Effector memory CD4-positive, alpha-beta T cell (primary cell): ENCODE measurements around the gene PCDHGB2.
A peak's percentile ranks its signal among the peaks of the same experiment; 100 is the strongest.
"Not testable (repeated sequence)": the region's sequence is repeated elsewhere in the genome, so short reads cannot be mapped to it uniquely, and the experiment has no call there.

Source experiments
- DNase-seq, 3 donors: peaks; one replicate each; pipeline ENCODE4 v3.0.0-alpha.2; 2020
- H3K27ac ChIP-seq: 2 replicates; pipeline ENCODE4 v1.7.0; 2013; ENCODE audit warnings: mild to moderate bottlenecking, low read length, moderate library complexity; ENCODE audit not compliant: insufficient read depth, poor library complexity, severe bottlenecking
- H3K27me3 ChIP-seq: replicated peaks from 2 replicates; pipeline ENCODE4 v1.7.0; 2013; ENCODE audit warnings: mild to moderate bottlenecking, low read length; ENCODE audit not compliant: insufficient read depth, control insufficient read depth, poor library complexity, severe bottlenecking
- H3K36me3 ChIP-seq: 2 replicates; pipeline ENCODE4 v1.7.0; 2013; ENCODE audit warnings: mild to moderate bottlenecking, low read length, moderate library complexity; ENCODE audit not compliant: control insufficient read depth, insufficient read depth
- H3K4me1 ChIP-seq: 2 replicates; pipeline ENCODE4 v1.7.0; 2013; ENCODE audit warnings: low read length, mild to moderate bottlenecking; ENCODE audit not compliant: control insufficient read depth, insufficient read depth, poor library complexity, severe bottlenecking
- H3K4me3 ChIP-seq: 2 replicates; pipeline ENCODE4 v1.7.0; 2013; ENCODE audit warnings: low read length, low read depth, mild to moderate bottlenecking; ENCODE audit not compliant: insufficient read depth, poor library complexity, severe bottlenecking
- H3K9me3 ChIP-seq: 2 replicates; pipeline ENCODE4 v1.7.0; 2013; ENCODE audit warnings: mild to moderate bottlenecking, low read length, moderate library complexity; ENCODE audit not compliant: control insufficient read depth

The PCDHGB2 gene

DNA sequence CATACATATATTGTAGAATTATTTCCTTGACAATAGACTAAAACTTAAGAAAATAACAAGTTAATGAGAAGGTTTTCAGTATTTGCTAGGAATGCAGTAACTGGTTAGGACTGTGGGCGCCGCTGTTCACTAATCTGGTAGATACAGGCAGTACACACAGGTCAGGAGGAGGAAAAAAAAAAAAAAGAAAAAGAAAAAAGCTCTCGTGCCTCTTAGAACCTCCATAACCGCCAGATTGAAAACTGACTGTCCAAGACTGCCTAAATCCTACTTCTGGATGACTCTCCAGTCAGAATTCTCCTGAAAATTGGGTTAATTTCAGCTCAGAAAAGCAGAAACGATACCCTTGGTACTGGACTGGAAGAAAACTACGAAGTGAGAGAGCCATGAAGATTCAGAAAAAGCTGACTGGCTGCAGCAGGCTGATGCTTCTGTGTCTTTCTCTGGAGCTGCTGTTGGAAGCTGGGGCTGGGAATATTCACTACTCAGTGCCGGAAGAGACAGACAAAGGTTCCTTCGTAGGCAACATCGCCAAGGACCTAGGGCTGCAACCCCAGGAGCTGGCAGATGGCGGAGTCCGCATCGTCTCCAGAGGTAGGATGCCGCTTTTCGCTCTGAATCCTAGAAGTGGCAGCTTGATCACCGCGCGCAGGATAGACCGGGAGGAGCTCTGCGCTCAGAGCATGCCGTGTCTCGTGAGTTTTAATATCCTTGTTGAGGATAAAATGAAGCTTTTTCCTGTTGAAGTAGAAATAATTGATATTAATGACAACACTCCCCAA is 29.3 kb upstream of the PCDHGB2 start, which contains the start of gene PCDHGA1:
PCDHGA1 (plus strand) TSS at position 216 of the 782 bp plus-strand sequence.
- DNase-seq = peak in 1 of 3 donors; percentile 14
- Histone ChIP-seq H3K9me3 (peaks cover 10% of the 10 kb centered on the region), H3K4me1 (no peaks in the 10 kb centered on the region), H3K36me3 (no peaks in the 10 kb centered on the region), H3K27ac (no peak within 1 kb of the TSS), H3K27me3 (peaks cover 18% of the 10 kb centered on the region), H3K4me3 (no peak within 1 kb of the TSS)

DNA sequence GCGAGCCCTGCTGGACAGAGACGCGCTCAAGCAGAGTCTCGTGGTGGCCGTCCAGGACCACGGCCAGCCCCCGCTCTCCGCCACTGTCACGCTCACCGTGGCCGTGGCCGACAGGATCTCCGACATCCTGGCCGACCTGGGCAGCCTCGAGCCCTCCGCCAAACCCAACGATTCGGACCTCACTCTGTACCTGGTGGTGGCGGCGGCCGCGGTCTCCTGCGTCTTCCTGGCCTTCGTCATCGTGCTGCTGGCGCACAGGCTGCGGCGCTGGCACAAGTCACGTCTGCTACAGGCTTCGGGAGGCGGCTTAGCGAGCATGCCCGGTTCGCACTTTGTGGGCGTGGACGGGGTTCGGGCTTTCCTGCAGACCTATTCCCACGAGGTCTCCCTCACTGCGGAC is 27.2 kb upstream of the PCDHGB2 start:
- H3K27me3 ChIP-seq = peaks cover 18% of the 10 kb centered on the region
- H3K27ac ChIP-seq, DNase-seq, H3K4me3 ChIP-seq, H3K9me3 ChIP-seq, H3K4me1 ChIP-seq, H3K36me3 ChIP-seq: not testable (repeated sequence)

DNA sequence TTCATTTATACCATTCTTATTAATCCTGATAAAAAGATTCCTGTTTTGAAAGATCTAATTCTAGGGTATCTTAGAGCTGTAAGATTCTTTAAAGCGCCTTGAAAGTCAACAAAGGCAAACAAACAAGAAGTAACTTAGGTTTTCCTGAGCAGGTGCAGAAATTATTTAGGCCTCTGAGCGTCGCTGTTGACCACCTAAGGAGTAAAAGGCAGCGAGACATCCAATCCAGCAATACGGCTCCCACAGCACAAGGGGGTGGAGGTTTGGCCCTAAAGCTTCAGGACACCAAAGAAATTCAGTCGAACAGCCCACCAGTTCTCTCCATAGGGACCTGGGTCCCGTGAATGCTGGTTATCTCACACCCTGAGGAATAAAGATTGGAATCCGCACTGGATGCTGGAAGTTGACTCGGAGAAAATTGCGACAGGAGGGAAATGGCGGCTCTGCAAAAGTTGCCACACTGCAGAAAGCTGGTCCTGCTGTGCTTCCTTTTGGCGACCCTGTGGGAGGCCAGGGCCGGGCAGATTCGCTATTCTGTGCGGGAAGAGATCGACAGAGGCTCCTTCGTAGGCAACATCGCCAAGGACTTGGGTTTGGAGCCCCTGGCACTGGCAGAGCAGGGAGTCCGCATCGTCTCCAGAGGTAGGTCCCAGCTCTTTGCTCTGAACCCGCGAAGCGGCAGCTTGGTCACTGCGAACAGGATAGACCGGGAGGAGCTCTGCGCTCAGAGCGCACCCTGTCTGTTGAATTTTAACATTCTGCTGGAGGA is 21.1 kb upstream of the PCDHGB2 start, which contains the start of gene PCDHGA2:
PCDHGA2 (plus strand) TSS at position 223 of the 769 bp plus-strand sequence.
- Histone ChIP-seq H3K4me3 (no peak within 1 kb of the TSS), H3K27me3 (peaks cover 16% of the 10 kb centered on the region), H3K9me3 (peaks cover 3% of the 10 kb centered on the region), H3K4me1 (no peaks in the 10 kb centered on the region), H3K27ac (no peak within 1 kb of the TSS), H3K36me3 (no peaks in the 10 kb centered on the region)
- no peak for DNase-seq

DNA sequence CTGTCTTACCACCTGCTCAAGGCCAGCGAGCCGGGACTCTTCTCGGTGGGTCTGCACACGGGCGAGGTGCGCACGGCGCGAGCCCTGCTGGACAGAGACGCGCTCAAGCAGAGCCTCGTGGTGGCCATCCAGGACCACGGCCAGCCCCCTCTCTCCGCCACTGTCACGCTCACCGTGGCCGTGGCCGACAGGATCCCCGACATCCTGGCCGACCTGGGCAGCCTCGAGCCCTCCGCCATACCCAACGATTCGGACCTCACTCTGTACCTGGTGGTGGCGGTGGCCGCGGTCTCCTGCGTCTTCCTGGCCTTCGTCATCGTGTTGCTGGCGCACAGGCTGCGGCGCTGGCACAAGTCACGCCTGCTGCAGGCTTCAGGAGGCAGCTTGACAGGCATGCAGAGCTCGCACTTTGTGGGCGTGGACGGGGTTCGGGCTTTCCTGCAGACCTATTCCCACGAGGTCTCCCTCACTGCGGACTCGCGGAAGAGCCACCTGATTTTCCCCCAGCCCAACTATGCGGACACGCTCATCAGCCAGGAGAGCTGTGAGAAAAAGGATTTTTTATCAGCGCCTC is 18.9 kb upstream of the PCDHGB2 start:
- not testable (repeated sequence) for H3K4me3 ChIP-seq, H3K27ac ChIP-seq, DNase-seq, H3K9me3 ChIP-seq, H3K4me1 ChIP-seq, H3K36me3 ChIP-seq
- peaks cover 19% of the 10 kb centered on the region for H3K27me3 ChIP-seq

DNA sequence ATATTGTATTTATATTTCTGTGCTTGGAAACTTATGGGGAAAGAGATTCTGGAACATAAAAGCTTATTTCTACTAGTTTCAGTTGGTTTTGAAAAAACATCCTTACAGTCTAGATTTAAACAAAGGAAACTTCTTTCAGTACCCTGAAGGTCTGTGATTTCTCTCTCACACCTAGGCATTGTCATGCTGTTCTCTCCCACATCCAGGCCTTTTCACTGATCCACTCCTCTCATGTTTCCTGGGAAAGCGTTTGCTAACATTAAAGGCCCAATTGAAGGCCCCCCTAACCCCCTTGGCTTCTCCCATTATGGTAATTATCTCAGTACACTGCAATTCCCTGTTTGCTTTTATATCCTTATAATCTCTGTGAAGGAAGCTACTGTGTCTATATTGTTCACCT is 17.0 kb upstream of the PCDHGB2 start:
- H3K4me3 ChIP-seq = no peak overlapping the region
- H3K27ac ChIP-seq = no peak overlapping the region
- no peaks in the 10 kb centered on the region for H3K36me3 ChIP-seq
- peaks cover 18% of the 10 kb centered on the region for H3K27me3 ChIP-seq
- no peak for DNase-seq
- no peaks in the 10 kb centered on the region for H3K4me1 ChIP-seq
- H3K9me3 ChIP-seq = no peaks in the 10 kb centered on the region

DNA sequence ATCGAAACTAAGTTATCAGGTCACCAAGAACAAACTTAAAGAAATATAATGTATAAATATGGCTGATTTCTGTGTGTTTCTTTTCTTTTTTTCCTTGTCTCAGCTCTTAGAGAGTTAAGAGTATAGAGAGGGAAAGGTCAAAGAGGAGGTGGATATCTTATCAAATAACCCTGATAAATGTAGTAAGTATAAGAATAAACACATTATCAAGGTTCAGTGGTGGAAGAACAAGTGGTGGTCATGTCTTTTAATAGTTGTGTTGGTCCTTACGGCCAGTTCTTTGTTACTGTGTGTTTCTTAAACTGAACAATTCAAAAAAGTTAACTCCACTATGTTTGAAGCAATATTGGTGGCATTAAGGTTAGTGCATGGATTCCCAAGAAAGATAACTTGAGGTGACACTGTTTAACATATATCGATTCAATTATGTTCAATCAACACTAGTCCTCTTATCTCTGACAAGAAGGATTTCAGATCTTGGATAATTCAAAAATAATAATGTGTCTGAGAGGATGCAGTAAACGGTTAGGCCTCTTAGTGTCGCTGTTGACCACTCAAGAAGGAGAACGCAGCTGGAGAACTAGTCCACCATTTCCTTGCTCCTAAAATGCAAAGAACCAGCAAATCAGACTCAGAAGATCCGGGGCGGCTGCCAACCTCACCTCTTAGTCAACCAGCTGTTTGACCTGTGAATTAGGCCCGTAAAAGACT is 16.4 kb upstream of the PCDHGB2 start, which contains the start of gene PCDHGA3:
PCDHGA3 (plus strand) TSS at position 588 of the 711 bp plus-strand sequence. CDS start 205 bp downstream, outside the sequence.
- H3K9me3 ChIP-seq = no peaks in the 10 kb centered on the region
- H3K4me3 ChIP-seq = no peak within 1 kb of the TSS

DNA sequence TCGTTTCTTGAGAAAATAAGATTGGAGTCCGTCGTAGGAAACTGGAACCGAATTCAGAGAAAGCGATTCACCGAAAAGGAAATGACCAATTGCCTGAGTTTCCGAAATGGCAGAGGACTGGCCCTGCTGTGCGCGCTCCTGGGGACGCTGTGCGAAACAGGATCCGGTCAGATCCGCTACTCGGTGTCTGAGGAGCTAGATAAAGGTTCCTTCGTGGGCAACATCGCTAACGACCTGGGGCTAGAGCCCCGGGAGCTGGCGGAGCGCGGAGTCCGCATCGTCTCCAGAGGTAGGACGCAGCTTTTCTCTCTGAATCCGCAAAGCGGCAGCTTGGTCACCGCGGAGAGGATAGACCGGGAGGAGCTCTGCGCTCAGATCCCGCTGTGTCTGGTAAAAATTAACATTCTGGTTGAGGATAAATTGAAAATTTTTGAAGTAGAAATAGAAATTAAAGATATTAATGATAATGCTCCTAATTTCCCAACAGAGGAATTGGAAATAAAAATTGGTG is 15.8 kb upstream of the PCDHGB2 start:
- no peaks in the 10 kb centered on the region for H3K36me3 ChIP-seq
- no peak overlapping the region for H3K27ac ChIP-seq
- no peaks in the 10 kb centered on the region for H3K9me3 ChIP-seq
- peaks cover 10% of the 10 kb centered on the region for H3K27me3 ChIP-seq
- H3K4me3 ChIP-seq = no peak overlapping the region
- H3K4me1 ChIP-seq = no peaks in the 10 kb centered on the region
- DNase-seq = no peak

More for the DNA sequence above, 16.4 kb upstream of the PCDHGB2 start, which contains the start of gene PCDHGA3:
- Histone ChIP-seq H3K27me3 (peaks cover 12% of the 10 kb centered on the region), H3K27ac (no peak within 1 kb of the TSS), H3K36me3 (no peaks in the 10 kb centered on the region), H3K4me1 (no peaks in the 10 kb centered on the region)
- DNase-seq = no peak

DNA sequence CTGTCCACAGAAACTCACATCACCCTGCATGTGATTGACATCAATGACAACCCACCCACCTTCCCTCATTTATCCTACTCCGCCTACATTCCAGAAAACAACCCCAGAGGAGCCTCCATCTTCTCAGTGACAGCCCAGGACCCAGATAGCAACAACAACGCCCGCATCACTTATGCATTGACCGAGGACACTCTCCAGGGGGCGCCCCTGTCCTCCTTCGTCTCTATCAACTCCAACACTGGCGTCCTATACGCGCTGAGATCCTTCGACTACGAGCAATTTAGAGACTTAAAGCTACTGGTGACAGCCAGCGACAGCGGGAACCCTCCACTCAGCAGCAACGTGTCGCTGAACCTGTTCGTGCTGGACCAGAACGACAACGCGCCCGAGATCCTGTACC is 14.5 kb upstream of the PCDHGB2 start:
- peaks cover 12% of the 10 kb centered on the region for H3K27me3 ChIP-seq
- no peaks in the 10 kb centered on the region for H3K4me1 ChIP-seq
- no peak overlapping the region for H3K4me3 ChIP-seq
- no peaks in the 10 kb centered on the region for H3K36me3 ChIP-seq
- DNase-seq = no peak
- no peaks in the 10 kb centered on the region for H3K9me3 ChIP-seq
- no peak overlapping the region for H3K27ac ChIP-seq

DNA sequence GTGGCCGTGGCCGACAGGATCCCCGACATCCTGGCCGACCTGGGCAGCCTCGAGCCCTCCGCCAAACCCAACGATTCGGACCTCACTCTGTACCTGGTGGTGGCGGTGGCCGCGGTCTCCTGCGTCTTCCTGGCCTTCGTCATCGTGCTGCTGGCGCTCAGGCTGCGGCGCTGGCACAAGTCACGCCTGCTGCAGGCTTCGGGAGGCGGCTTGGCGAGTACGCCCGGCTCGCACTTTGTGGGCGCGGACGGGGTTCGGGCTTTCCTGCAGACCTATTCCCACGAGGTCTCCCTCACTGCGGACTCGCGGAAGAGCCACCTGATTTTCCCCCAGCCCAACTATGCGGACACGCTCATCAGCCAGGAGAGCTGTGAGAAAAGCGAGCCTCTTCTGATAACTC is 13.8 kb upstream of the PCDHGB2 start:
- H3K9me3 ChIP-seq, H3K4me3 ChIP-seq, H3K36me3 ChIP-seq, H3K4me1 ChIP-seq, DNase-seq, H3K27ac ChIP-seq: not testable (repeated sequence)
- peaks cover 12% of the 10 kb centered on the region for H3K27me3 ChIP-seq
